IPS-NIHi7 (cell line): ENCODE measurements around the gene SYNDIG1.

ENCODE experiments used
- DNase-seq: peaks from one replicate; pipeline ENCODE4 v3.0.0; 2012; ENCODE audit warnings: mixed read lengths; ENCODE audit errors: extremely low spot score

SYNDIG1 gene

GRCh38 chr20:24583169-24583792, 113.9 kb downstream of the SYNDIG1 start:
- DNase-seq: no peak

- no peak for DNase-seq
Observed at GRCh38 chr20:24584078-24584477, 114.6 kb downstream of the SYNDIG1 start.

DNA sequence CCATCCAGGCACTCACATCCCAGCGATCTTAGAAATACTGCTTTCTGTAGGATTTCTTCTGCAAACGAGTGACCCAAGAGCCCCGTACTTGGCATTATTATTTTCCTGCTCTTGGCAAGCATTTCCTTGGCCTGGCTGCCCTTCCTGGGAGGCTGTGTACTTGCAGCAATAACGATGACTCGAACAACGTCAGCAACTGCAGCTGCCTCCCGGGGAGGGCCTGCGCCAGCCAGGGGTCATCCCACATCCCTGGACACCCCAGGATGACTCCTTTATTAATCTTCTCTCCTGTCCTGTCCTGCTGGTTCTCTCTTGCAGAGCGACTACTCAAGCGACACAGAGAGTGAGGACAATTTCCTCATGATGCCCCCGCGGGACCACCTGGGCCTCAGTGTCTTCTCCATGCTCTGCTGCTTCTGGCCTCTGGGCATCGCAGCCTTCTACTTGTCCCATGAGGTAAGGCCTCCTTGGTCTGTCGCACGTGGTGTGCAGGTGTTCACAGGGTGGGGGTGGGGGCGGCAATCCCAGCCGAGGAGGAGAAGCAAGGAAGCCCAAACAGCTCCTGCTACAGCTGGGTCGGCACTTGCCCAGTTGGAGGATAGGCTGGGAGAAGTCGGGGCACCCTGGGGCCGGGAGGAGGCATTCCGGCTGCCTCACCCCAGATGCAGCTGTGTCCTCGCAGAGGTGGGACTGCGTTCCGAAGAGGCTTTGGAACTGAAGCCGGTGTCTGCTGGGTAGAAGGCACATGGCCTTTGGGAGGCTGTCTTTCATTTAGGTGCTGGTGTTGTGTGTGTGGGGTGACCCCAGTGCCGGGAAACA, 115.3 kb downstream of the SYNDIG1 start:
- DNase-seq: no peak

DNA sequence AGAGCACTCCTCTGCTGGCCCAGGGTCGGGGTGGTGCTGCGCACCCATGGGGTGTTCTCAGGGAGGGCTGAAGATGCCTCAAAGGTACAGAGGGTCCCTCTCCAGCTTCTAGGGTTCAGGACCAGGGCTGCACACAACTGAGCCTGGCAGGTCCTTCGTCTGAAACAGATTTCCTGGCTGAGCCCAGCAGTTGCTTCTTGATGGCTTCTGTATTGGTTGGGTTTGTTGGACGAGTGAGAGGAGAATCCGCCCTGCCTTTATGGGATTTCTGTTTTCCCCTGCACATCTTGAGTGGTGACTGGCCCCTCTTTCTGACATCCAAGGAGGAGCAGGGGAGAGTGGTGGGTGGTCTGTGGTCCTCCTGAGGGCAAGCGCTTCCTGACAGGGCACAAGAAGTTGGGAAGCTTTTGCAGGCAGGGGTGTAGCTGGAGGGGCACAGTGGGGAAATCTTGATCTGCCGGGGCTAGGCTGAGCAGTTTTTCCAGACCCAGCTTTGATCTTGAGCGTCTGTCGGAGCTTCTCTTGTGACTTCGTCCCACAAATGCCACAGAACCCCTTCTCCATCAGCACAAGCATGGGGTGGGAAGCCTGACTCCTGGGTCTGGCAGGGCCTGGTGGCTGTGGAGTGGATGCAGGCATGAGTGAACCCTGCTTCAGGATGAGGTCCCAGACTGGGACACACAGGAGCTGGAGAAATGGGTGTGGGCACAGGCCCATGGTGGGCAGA, 116.5 kb downstream of the SYNDIG1 start:
- DNase-seq: no peak

- DNase-seq: no peak
Observed at GRCh38 chr20:24586523-24586840, 117.1 kb downstream of the SYNDIG1 start.

- DNase-seq: no peak
Observed at GRCh38 chr20:24587384-24588046, 118.1 kb downstream of the SYNDIG1 start.

- DNase-seq: no peak
Observed at GRCh38 chr20:24588047-24588635, 118.7 kb downstream of the SYNDIG1 start.

DNA sequence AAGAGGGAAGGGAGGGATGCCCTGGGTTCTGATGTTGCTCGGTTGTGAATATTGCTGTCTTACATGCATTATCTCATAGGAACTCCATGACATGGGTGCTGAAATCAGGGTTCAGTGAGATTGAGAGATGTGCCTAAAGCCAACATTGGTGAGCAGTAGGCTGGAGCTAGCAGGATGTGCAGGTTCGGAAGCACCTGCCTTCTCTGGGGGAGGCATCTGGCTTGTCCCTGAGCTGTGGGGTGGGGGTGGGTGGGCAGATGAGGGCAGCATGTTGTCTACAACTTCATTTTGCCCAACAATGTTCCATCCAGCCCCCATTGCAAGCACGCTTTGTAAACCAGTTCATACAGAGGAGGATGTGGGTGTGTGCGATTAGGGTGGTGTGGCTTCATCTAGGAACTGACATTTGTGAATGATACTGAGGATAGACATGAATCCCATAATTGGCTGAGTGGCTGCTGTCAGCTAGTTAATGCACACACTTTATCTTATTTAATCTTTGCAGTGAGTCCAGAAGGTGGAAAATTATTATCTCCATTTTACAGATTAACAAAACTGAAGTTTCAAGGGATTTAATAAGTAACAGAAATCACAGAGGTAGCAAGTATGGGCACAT, 119.4 kb downstream of the SYNDIG1 start:
- DNase-seq: no peak

DNA sequence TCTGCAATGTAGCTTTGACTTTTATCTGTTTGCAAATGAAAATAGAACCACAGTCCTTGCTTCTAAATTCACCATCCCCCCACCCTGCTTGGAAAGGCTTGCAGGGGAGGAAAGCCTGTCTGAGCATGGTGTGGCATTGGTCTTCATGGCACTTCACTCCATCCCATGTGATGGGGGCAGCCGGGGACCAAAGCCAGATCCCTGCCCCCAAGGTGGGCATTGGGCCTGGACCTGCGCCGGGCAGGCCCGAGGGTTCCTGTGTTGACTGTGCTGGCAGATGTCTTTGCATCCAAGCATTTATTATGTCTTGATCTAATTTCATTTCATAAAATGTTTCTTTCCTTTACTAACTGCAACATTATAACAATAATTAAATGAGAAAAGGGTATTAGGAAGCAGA, 120.0 kb downstream of the SYNDIG1 start:
- no peak for DNase-seq

- DNase-seq: no peak
Observed at GRCh38 chr20:24589815-24590177, 120.4 kb downstream of the SYNDIG1 start.

- DNase-seq: no peak
Observed at GRCh38 chr20:24590178-24590982, 121.0 kb downstream of the SYNDIG1 start.

DNA sequence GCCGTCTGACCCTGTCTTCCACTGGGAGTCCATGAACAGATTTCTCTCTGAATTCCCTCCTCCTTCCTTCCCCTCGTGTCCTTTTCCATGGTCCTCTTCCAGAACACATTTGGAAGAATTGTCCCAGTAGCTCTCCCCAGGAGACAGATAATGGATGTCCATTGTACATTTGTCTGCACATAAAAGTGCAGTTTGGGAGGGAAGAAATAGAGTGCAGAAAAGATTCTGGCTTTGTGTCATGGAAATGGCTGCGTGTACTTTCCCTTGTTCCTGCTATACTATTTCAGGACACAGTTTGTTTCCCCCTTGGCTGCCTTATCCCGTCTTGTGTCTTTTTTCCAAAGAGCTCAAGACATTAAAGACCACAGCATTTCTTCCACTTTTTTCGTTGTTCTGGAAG, 127.6 kb downstream of the SYNDIG1 start:
- DNase-seq: no peak

GRCh38 chr20:24598346-24598745, 128.9 kb downstream of the SYNDIG1 start:
- no peak for DNase-seq

GRCh38 chr20:24598996-24599395, 129.6 kb downstream of the SYNDIG1 start:
- no peak for DNase-seq

DNA sequence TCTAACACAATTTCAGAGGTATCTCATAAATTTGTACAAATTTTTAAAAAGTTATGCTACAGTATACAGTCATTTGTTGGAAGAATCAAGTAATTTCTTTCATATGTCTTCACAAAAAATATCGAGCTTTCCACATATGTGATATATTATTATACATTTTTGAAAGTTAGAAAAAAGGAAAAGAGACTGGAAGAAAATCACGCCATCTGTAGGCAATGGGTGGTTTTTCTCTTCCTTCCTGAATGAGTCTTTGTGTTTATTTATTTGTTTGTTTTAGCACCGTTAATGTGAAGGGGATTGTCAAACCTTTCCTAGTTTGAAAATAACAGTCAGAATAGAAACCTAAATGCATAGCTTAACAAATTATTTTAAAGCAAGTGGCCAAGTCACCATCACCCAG, 130.6 kb downstream of the SYNDIG1 start:
- DNase-seq: no peak

GRCh38 chr20:24603454-24603853, 134.0 kb downstream of the SYNDIG1 start:
- no peak for DNase-seq

- no peak for DNase-seq
Observed at GRCh38 chr20:24604966-24605665, 135.7 kb downstream of the SYNDIG1 start.

GRCh38 chr20:24605937-24606455, 136.6 kb downstream of the SYNDIG1 start:
- no peak for DNase-seq

DNA sequence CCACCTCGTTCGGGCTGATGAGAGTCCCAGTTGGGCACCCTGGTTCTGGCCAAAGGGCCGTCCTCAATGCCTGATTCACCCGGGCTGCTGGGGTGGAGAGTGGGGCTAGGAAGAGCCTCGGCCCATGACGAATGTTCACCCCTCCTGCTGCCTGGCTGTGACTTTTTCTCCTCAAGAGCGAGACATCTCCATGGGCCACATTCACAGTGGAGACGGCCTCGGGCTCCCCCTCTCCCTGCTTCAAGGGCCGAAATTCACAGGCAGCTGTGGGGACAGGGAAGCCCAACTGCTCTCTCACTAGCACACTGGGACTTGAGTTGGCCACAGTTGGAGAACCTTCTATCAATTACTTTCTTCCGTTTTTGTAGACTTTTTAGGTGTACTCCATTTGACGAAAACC, 138.0 kb downstream of the SYNDIG1 start:
- DNase-seq: no peak
